ENCODE results near the gene CASZ1. TPM values are rescaled to one million over a fixed set of nuclear protein-coding genes. Genes with fewer than 3 reads are reported as not detected.

The CASZ1 gene
- total RNA-seq, 1 donor from 2014 or later: 23.6 TPM

- no peak overlapping the region for H3K27ac Mint-ChIP-seq
- H3K4me1 Mint-ChIP-seq (ENCODE audit: low read depth): peaks cover 4% of the 10 kb centered on the region
- H3K27me3 Mint-ChIP-seq: no peaks in the 10 kb centered on the region
- H3K36me3 Mint-ChIP-seq (ENCODE audit: insufficient read depth): peaks cover 2% of the 10 kb centered on the region
- H3K9me3 Mint-ChIP-seq (ENCODE audit: low read depth): no peaks in the 10 kb centered on the region
- H3K4me3 Mint-ChIP-seq (ENCODE audit: low read depth): no peak overlapping the region
- TF ChIP-seq CTCF (IDR thresholded peaks at IDR 0.05; ENCODE audit: unreplicated experiment): no peak
- no peak for DNase-seq (ENCODE audit: low spot score, unreplicated experiment)
Observed at GRCh38 chr1:10625076-10625475, 171.4 kb downstream of the CASZ1 start.

GRCh38 chr1:10624256-10625050, 172.0 kb downstream of the CASZ1 start:
- Mint-ChIP-seq H3K36me3 (ENCODE audit: insufficient read depth) (peaks cover 2% of the 10 kb centered on the region), H3K9me3 (ENCODE audit: low read depth) (no peaks in the 10 kb centered on the region), H3K27ac (no peak overlapping the region), H3K27me3 (no peaks in the 10 kb centered on the region), H3K4me1 (ENCODE audit: low read depth) (peaks cover 4% of the 10 kb centered on the region), H3K4me3 (ENCODE audit: low read depth) (no peak overlapping the region)
- DNase-seq (ENCODE audit: low spot score, unreplicated experiment): no peak
- TF ChIP-seq CTCF (IDR thresholded peaks at IDR 0.05; ENCODE audit: unreplicated experiment): no peak

DNA sequence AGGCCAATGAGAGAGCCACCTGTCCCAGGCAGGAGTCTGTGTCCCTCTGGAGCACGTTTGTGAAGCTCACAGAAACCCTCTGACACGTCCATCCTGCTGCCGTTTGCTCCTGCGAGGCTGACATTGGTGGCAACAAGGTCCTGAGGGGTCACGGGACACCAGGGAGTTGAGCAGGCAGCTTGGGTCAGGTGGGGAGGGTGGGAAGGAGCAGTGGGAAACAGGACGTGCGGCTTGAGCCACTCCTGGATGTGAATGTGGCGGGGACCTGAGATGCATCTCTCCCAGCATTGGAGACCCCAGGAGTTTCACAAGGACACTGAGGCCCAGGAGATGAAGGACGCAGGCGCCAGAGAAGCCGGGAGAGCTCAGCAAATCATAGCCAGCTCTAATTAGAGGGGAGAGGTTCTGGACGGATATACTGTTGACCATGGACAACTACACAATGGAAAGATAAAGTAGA, 172.7 kb downstream of the CASZ1 start:
- Mint-ChIP-seq H3K4me1 (ENCODE audit: low read depth) (peaks cover 4% of the 10 kb centered on the region), H3K27me3 (no peaks in the 10 kb centered on the region), H3K36me3 (ENCODE audit: insufficient read depth) (peaks cover 2% of the 10 kb centered on the region), H3K9me3 (ENCODE audit: low read depth) (no peaks in the 10 kb centered on the region), H3K27ac (no peak overlapping the region), H3K4me3 (ENCODE audit: low read depth) (no peak overlapping the region)
- no peak for TF ChIP-seq CTCF (IDR thresholded peaks at IDR 0.05; ENCODE audit: unreplicated experiment)
- no peak for DNase-seq (ENCODE audit: low spot score, unreplicated experiment)

- Mint-ChIP-seq H3K4me3 (ENCODE audit: low read depth) (no peak overlapping the region), H3K27ac (no peak overlapping the region), H3K4me1 (ENCODE audit: low read depth) (peaks cover 4% of the 10 kb centered on the region), H3K36me3 (ENCODE audit: insufficient read depth) (peaks cover 2% of the 10 kb centered on the region), H3K9me3 (ENCODE audit: low read depth) (no peaks in the 10 kb centered on the region), H3K27me3 (no peaks in the 10 kb centered on the region)
- TF ChIP-seq CTCF (IDR thresholded peaks at IDR 0.05; ENCODE audit: unreplicated experiment): no peak
- no peak for DNase-seq (ENCODE audit: low spot score, unreplicated experiment)
Observed at GRCh38 chr1:10622910-10623685, 173.3 kb downstream of the CASZ1 start.

GRCh38 chr1:10621906-10622305, 174.5 kb downstream of the CASZ1 start:
- H3K27ac Mint-ChIP-seq: no peak overlapping the region
- no peaks in the 10 kb centered on the region for H3K9me3 Mint-ChIP-seq (ENCODE audit: low read depth)
- H3K4me3 Mint-ChIP-seq (ENCODE audit: low read depth): no peak overlapping the region
- peaks cover 2% of the 10 kb centered on the region for H3K36me3 Mint-ChIP-seq (ENCODE audit: insufficient read depth)
- no peak for TF ChIP-seq CTCF (IDR thresholded peaks at IDR 0.05; ENCODE audit: unreplicated experiment)
- DNase-seq (ENCODE audit: low spot score, unreplicated experiment): no peak
- H3K4me1 Mint-ChIP-seq (ENCODE audit: low read depth): peaks cover 4% of the 10 kb centered on the region
- H3K27me3 Mint-ChIP-seq: no peaks in the 10 kb centered on the region
